Kidney (tissue), 14 donors: Measurements from ENCODE around the gene NELFB. TPM values are rescaled to one million over a fixed set of nuclear protein-coding genes. Genes with fewer than 3 reads are reported as not detected.
A peak's percentile ranks its signal among the peaks of the same experiment; 100 is the strongest.

Experiments used
- DNase-seq, 5 donors: peaks; one replicate each; pipeline ENCODE4 v3.0.0-alpha.2; 2013 to 2020
- FAIRE-seq: peaks from 2 replicates; lab custom pipeline; 2012; peaks lifted over from hg19 to GRCh38; lab: Jason Lieb, UNC
- H3K27ac ChIP-seq, 2 donors: one replicate each; pipeline ENCODE4 v1.7.0; 2013; ENCODE audit warnings: low read depth in 2 of 2, low read length in 2 of 2, inconsistent platforms in 1 of 2
- H3K27me3 ChIP-seq: one replicate; pipeline ENCODE4 v1.7.1; 2013; ENCODE audit warnings: low read length, inconsistent platforms; ENCODE audit not compliant: control insufficient read depth, insufficient read depth
- H3K36me3 ChIP-seq, 3 donors: one replicate each; pipeline versions ENCODE4 v1.7.0 to v1.7.1; 2013; ENCODE audit warnings: low read length in 3 of 3, control low read depth in 1 of 3, inconsistent platforms in 1 of 3; ENCODE audit not compliant: insufficient read depth in 3 of 3, control insufficient read depth in 2 of 3
- H3K4me1 ChIP-seq, 3 donors: one replicate each; pipeline versions ENCODE4 v1.7.0 to v1.7.1; 2013; ENCODE audit warnings: low read length in 3 of 3, inconsistent platforms in 1 of 3, low read depth in 1 of 3; ENCODE audit not compliant: control insufficient read depth in 2 of 3, insufficient read depth in 2 of 3
- H3K4me3 ChIP-seq, 3 donors: one replicate each; pipeline versions ENCODE4 v1.7.0 to v1.8.1; 2013; ENCODE audit warnings: low read length in 3 of 3, control low read depth in 1 of 3, inconsistent platforms in 1 of 3
- H3K9ac ChIP-seq, 3 donors: one replicate each; pipeline versions ENCODE4 v1.7.0 to v1.7.1; 2013; ENCODE audit warnings: low read length in 3 of 3, control low read depth in 1 of 3, inconsistent platforms in 1 of 3
- H3K9me3 ChIP-seq, 3 donors: one replicate each; pipeline versions ENCODE4 v1.7.0 to v1.7.1; 2013; ENCODE audit warnings: low read length in 3 of 3, control low read depth in 1 of 3, inconsistent platforms in 1 of 3; ENCODE audit not compliant: control insufficient read depth in 2 of 3, insufficient read depth in 1 of 3
- CTCF ChIP-seq: IDR thresholded peaks from 3 replicates; pipeline ENCODE4 v1.5.1; 2012; ENCODE audit warnings: mild to moderate bottlenecking, moderate library complexity, borderline replicate concordance; ENCODE audit not compliant: insufficient read depth; ENCODE audit errors: extremely low read depth
- intact Hi-C: fragments of 100-400 bp; cut with DNase I; formaldehyde crosslinking; loops from one replicate; pipeline ENCODE4 v1.11.1; 2022
- polyA plus RNA-seq: library from polyadenylated mRNA; stranded (reverse); fragments of 350-450 nt; fragmentation: Illumina TruSeq; extraction: RNeasy Lipid Tissue Mini Kit (QIAGEN cat#74804); gene quantifications from one replicate; pipeline ENCODE4 v1.2.3, GENCODE V29; 2014; ENCODE audit warnings: low read depth, low replicate concordance; ENCODE audit not compliant: insufficient read depth
- total RNA-seq: library from RNA; stranded (reverse); fragmentation: NEBNext Ultra II Directional; extraction: Animal tissue kit (Norgen Biotek cat#: 25700); gene quantifications from one replicate; pipeline ENCODE4 v1.2.1, GENCODE V29; 2021
- donor health status: control.
- donor health status: control.
- donor health status: control.
- donor health status: control.
- donor health status: control.
- donor health status: DM: yes; HTN: yes; CAD: no.
- donor health status: Normal renal cell carcinoma (clear cell type).

Gene NELFB
- total and polyA plus RNA-seq, 2 donors from 2014 or later = 43.8 to 57.3 TPM

DNA sequence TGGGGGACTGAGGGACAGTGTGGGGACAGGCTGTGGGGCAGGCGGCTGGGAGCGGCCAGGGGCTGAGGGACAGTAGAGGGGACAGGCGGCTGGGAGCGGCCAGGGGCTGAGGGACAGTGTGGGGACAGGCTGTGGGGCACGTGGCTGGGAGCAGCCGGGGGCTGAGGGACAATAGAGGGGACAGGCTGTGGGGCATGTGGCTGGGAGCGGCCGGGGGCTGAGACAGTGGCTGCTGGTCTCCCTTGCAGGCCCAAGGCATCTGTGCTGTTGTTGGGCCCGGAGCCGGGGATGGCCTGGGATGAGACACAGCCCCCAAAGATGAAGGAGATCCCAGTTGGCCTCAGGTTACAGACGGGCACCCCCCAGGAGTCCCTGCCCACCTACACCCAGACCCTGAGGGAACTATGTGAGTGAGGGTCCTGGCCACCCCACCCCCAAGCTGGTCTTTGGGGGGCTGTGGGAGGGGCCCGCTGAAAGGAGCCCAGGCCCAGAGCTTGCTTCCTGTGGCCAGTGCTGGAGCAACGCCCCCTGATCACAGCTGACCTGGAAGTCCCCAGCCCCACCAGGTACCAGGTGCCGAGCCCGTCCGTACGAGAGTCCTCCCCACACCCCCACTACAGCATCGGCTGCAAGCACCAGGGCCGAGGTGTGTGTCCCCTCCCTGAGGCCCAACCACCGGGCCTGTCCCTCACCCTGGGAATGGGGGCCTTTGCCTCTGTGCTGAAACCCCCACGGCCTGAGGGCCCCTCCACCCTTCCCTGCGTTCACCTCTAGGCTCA is 3.4 kb upstream of the NELFB start:
- Histone ChIP-seq H3K9me3 (no peaks in the 10 kb centered on the region), H3K4me3 (no peak overlapping the region), H3K27ac (no peak overlapping the region), H3K27me3 (no peaks in the 10 kb centered on the region), H3K9ac (no peak overlapping the region), H3K4me1 (peaks cover 0 to 19% (median 13%) of the 10 kb centered on the region in 3 donors), H3K36me3 (peaks cover 0 to 2% (median 0%) of the 10 kb centered on the region in 3 donors)
- DNase-seq (no peak), FAIRE-seq (no peak)
- intact Hi-C loops = no loop called here
- TF ChIP-seq CTCF = no peak

DNA sequence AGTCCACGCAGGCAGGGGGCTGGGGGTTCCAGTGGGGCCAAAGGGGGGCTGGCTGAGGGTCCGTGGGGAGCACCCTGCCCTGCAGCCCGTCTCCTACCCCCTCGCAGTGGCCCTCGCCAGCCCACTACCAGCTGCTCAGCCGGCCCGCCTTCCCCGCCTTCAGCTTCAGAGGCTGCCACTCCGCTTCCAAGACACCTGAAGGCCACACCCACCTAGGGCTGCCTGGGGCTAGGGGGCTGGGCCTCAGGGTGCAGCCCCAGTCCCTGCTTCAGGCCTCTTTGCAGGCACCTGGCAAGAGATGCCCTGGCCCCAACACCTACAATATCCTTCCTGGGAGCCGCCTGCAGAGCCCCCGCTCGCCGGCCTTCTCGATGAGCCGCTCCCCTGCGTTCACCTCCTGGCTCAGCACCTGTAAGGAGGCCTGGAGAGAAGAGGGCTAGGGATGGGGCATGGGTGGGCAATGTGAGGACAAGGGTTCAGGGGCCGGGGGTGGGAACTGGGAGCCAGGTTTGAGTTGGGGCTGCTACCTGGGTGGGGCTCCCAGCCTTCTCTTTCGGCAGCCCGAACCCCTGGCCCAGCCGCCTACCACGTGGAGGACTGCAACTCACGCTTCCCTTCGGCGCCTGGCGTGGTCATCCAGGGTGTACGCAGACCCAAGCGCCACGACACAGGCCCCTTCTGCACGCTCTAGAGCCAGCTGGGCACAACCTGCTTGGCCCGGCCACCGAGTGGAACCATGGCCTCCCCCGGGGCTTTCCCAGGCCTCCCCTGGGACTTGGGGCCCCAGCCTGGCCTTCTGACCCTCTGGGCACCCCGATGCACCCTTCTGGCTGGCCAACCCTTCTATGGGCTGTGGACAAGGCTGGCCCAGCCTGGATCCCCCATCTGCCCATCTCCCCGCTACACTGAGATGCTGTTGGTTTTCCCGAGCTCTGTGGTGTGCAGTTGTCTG is 2.3 kb upstream of the NELFB start:
- intact Hi-C loops = no loop called here
- H3K36me3 ChIP-seq = peaks cover 0 to 6% (median 0%) of the 10 kb centered on the region in 3 donors
- TF ChIP-seq CTCF = no peak
- no peaks in the 10 kb centered on the region for H3K9me3 ChIP-seq
- H3K4me1 ChIP-seq = peaks cover 0 to 22% (median 13%) of the 10 kb centered on the region in 3 donors
- no peak for FAIRE-seq
- peak in 2 of 5 donors; percentile 46 to 51 for DNase-seq
- no peaks in the 10 kb centered on the region for H3K27me3 ChIP-seq
- H3K4me3 ChIP-seq = no peak overlapping the region
- no peak overlapping the region for H3K9ac ChIP-seq
- no peak overlapping the region for H3K27ac ChIP-seq

GRCh38 chr9:137253717-137254623 is 1.2 kb upstream of the NELFB start:
- intact Hi-C loops = no loop called here
- peak overlapping the region in 2 of 3 donors; percentile 72 to 82 for H3K9ac ChIP-seq
- H3K36me3 ChIP-seq = peaks cover 0 to 6% (median 2%) of the 10 kb centered on the region in 3 donors
- peak overlapping the region; percentile 53 to 63 for H3K27ac ChIP-seq
- no peaks in the 10 kb centered on the region for H3K9me3 ChIP-seq
- peaks cover 0 to 22% (median 13%) of the 10 kb centered on the region in 3 donors for H3K4me1 ChIP-seq
- peak overlapping the region; percentile 24 to 79 (median 54) for H3K4me3 ChIP-seq
- DNase-seq = peak in 2 of 5 donors; percentile 47 to 58
- FAIRE-seq = no peak
- no peak for TF ChIP-seq CTCF
- no peaks in the 10 kb centered on the region for H3K27me3 ChIP-seq
